Stimulated activated CD4-positive, alpha-beta T cell treated with anti-CD3 and anti-CD28 coated beads, Interleukin-4, amount 100 ng/mL, for 1 hour (primary cell): ENCODE data around the gene SFXN2.
"Not testable (repeated sequence)": the region's sequence is repeated elsewhere in the genome, so short reads cannot be mapped to it uniquely, and the experiment has no call there.

Experiments
- DNase-seq: peaks from one replicate; pipeline ENCODE4 v3.0.0-alpha.2; 2020

SFXN2 gene

DNA sequence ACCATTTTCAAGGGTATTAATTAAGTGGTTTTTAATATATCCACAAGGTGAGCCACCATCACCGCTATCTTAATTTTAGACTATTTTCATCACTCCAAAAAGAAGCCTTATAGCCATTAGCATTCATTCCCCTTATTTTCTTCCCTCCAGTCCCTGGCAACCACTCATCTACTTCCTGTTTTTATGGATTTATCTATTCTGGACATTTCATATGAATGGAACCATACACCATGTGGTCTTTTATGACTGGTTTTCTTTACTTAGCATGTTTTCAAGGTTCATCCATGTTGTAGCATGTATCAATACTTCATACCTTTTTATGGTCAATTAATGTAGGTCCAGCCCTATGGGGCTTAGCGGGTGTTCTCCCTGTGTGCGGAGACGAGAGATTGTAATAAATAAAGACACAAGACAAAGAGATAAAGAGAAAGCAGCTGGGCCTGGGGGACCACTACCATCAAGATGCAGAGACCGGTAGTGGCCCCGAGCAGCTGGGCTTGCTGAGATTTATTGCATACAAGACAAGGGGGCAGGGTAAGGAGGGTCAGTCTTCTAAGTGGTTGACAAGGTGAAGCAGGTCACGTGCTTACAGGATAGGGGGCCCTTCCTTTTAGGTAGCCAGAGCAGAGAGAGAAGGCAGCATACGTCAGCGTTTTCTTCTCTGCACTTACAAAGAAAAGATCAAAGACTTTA lies 44.0 kb downstream of the SFXN2 start:
- no peak for DNase-seq

DNA sequence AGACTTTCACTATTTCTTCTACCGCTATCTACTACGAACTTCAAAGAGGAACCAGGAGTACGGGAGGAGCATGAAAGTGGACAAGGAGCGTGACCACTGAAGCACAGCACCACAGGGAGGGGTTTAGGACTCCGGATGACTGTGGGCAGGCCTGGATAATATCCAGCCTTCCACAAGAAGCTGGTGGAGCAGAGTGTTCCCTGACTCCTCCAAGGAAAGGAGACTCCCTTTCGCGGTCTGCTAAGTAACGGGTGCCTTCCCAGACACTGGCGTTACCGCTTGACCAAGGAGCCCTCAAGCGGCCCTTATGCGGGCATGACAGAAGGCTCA lies 44.5 kb downstream of the SFXN2 start:
- DNase-seq = not testable (repeated sequence)

DNA sequence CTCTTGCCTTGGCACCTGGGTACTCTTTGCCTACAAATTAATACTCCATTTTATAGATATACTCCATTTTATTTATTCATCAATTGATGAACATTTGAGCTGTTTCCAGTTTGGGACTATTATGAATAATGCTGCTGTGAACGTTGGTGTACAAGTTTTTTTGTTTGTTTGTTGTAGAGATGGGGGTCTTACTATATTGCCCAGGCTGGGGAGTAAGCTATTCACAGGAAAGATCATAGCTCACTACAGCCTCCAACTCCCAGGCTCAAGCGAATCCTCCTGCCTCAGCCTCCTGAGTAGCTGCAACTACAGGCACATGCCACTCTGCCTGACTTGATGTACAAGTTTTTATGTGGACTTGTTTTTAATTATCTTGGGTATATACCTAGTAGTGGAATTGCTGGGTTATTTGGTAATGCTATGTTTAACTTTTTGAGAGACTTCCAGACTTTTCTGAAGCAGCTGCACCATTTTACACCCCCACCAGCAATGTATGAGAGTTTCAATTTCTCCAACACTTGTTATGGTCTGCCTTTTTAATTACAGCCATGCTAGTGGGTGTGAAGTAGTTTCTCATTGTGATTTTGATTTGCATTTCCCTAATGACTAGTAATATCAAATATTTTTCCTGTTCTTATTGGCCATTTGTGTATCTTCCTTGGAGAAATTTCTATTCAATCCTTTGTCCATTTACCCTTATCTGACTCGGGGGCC lies 45.2 kb downstream of the SFXN2 start:
- no peak for DNase-seq

DNA sequence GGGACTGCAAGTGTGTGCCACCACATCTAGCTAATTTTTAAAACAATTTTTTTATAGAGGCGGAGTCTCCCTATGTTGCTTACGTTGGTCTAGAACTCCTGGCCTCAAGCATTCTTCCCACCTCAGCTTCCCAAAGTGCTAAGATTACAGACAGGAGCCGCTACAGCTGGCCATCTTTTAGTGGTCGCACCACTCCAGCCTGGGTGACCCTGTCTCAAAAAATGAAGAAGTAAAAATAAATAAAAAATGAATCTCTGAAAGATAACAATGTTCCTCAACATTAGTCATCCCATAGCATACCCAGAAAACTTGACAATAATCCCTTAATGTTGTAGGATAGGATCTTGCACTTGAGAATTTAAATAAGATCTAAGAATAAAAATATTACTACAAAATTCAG lies 47.5 kb downstream of the SFXN2 start:
- DNase-seq = no peak

DNA sequence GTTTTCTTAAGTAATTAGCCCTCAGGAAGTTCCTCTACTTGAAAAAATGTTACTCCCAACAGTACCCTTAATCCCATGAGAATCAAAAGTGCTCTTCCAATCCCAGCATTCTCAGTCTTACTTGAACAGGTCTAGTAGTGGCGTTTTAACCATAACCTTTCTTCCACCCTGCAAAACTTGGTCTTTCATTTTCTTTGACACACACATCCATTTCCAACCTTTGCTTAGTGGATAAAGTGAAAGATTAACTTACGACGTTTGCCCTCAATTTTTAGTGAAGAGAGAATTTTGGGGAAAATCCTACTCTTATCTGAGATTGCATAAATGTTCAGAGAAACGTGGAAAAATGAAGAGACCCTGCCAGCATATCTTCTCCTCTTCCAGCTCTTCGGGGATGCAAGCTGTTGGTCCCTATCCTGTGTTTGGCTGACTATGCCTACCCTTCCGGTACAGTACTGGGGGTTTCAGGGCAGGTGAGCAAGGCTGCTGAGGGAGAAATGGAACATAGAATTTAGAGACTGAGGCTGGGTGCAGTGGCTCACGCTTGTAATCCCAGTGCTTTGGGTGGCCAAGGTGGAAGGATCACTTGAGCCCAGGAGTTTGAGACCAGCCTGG lies 48.1 kb downstream of the SFXN2 start:
- no peak for DNase-seq

DNA sequence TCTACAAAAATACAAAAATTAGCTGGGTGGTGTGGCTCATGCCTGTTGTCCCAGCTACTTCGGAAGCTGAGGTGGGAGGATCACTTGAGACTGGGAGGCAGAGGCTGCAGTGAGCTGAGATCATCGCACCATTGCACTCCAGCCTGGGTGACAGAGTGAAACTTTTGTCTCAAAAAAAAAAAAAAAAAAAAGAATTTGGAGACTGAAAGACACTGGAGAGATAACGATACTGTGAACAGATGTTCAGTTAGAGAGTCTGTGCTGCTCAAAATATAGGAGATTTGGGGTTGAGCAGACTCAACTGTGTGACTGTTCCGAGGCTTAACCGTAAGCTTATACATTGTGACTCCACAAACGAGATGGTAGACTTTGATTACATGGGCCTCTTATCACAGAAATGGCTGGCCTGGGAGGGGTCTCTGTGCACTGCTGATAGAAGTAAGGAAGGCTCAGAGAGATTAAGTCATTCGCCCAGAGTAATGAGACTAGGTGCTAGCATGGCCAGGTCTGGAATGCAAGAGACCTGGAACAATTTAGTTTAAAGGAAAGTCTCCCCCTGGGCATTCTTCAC lies 48.7 kb downstream of the SFXN2 start:
- DNase-seq = no peak

DNA sequence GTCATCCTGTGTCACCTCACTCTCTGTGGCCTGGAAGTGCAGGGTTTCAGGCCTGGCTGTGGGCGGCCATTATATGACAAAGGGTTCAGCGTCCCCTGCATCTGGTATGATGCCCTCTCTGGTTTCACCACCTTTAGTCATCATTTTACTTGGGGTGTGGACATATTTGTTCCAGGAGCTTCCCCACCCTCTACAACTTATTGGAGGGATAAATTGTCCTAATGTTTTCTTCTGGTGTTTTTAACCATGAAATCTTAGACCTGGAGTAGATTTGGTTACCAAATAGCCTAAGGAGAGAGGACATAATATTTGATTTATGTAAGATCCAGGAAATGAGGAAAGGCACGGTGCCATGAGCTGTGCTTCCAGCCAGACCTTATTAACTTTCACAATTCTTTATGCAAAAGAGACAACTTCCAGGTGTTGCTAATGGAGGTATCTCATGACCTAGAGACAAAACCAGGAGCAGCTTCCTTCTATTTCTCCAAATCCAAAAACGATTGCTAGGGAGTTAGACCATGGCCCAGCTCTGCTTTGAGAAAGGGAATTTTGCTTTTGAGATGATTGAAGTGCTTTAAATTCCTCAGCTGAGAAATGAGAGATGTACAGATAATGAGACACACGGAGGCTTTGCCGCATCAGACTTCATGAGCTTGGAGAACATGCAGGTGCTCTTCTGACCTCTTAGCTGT lies 50.2 kb downstream of the SFXN2 start:
- no peak for DNase-seq

DNA sequence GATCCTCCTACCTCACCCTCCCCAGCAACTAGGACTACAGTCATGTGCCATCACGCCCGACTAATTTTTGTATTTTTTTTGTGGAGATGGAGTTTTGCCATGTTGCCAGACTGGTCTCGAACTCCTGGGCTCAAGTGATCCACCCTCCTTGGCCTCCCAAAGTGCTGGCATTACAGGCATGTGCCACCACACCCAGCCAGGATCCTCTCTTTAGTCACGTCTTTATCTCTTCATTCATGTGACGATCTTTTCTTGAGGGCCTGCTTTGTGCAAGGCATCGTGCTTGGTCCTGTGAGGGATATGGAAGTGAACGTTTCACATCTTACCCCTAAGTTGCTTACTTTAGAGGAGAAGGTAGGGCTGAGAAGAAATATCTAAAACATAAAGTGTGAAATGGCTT lies 50.9 kb downstream of the SFXN2 start:
- DNase-seq = no peak

DNA sequence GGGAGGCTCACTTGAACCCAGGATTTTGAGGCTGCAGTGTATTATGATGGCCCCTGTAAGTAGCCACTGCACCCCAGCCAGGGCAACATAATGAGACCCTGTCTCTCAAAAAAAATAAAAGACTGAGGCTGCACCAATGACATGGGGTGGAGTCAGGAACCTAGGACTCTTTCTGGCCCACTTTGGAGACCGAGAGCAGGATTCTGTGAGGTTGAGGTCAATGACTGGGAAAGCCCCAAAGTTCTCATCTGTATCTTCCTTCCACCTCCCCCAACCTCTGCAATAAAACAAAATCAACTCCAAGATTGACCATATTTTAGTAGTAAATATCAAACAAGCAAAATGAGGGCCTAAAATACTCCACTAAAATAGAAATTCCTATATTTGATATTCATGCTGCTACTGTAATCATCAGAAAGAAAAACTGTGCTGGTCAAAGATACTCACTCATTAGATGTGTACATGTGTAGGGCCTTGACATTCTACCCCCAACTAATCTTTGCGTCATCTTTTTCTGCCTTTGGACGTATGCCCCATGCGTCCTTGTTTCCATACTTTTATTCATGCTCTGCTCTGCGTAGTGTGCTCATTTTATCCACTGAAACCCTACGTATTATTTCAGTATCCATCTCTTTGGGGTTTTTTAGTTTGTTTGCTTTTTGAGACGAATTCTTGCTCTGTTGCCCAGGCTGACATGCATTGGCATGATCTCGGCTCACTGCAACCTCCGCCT lies 53.2 kb downstream of the SFXN2 start:
- no peak for DNase-seq

DNA sequence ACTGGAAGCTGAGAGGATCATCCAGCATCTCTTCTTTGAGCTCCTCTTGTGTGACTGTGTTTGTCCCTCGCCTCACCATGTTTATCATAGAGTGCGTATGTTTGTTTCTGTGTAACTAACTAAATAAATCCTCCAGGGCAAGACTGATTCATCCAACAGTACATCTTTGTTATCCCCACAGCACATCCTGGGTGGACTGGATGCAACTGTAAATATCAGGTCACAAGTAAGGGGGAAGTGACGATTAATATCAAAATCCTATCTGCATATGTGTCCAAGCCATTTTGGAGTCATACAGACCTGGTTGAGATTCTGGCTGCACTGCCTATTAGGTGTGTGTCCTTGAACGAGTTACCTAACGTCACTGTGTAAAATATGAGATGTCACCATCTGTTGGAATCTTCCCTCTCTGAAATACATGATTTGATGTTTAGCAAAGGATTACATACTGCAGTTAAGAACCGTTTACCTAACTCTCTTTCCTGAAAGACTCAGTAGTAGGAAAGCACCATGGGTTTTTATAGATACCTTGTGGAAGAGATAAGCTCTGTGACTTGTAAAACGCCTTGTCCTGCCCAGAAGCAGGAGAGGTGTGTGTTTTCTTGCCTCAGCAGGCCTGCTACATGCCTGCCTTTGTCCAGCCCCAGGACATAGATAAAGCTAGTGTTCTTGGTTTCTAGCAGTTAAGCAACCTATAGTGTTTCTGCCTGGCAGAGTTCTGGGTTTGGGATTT lies 55.1 kb downstream of the SFXN2 start:
- no peak for DNase-seq

DNA sequence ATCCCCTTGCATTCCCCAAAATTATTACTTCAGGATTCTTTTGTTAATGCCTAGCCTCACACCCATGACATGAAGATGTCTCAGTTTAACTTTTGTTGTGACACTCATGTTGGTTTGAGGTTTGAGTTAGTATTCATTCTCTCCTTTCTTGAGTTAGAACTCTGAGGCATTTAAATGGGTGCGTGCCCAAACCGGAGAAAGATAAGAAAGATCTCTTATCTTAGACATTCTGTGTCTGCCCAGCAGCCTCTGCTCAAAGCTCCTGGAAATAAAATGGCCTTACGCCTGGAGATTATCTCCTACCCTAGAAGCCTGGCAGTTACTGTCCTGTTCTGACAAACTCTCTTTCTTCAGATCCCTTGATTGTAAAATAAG lies 55.7 kb downstream of the SFXN2 start:
- no peak for DNase-seq

DNA sequence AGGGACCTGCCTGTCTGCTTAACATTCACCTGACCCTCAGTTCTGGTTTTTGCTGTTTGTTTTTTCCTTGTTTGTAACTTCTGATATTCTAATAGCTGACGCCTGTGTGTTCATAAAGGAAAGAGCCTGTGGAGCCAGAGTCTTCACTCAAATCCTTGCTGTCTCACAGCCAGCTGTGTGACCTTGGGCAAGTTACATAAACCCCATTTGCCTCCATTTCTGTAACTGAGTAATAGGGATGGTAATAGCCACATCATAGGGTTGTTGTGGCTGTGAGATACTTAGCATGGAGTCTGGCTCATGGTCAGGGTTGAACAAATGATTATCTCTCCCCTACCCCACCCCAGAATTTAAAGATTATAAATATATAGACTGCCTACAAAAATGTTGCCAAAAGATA lies 56.4 kb downstream of the SFXN2 start:
- no peak for DNase-seq

DNA sequence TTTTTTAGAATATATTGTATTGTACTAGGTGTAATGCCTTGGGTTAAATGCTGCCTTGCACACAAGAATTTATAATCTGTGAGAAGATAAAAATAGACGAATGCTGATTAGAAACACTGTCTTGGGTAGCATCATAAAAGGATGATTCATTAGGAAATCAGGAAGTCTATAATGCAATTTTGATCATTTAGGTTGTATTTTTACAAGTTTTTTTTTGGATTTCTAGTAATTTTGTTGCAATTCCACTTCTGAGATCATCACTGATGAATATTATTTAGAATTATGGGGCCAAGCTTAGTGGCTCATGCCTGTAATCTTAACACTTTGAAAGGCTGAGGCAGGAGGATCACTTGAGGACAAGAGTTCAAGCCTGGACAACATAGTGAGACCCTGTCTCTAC lies 58.9 kb downstream of the SFXN2 start:
- no peak for DNase-seq

DNA sequence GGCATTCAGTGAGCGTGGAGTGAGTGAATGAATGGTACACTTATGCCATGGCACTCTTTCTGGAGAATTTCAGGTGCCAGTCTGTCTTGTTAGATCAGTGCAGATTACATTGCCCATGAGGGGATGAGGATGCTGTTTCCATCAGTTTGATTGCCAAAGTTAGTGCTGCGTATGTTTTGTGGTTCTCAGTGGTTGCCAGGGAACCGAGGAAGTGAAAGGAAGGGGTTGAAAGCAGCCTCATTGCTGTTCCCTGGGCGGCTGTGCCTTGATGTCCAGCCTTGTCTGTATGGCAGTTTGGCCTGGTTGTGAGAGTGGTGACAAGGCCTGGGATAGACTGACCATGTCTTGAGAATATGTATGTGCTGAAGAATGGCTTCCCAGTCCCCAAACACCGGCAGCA lies 59.5 kb downstream of the SFXN2 start:
- DNase-seq = no peak

DNA sequence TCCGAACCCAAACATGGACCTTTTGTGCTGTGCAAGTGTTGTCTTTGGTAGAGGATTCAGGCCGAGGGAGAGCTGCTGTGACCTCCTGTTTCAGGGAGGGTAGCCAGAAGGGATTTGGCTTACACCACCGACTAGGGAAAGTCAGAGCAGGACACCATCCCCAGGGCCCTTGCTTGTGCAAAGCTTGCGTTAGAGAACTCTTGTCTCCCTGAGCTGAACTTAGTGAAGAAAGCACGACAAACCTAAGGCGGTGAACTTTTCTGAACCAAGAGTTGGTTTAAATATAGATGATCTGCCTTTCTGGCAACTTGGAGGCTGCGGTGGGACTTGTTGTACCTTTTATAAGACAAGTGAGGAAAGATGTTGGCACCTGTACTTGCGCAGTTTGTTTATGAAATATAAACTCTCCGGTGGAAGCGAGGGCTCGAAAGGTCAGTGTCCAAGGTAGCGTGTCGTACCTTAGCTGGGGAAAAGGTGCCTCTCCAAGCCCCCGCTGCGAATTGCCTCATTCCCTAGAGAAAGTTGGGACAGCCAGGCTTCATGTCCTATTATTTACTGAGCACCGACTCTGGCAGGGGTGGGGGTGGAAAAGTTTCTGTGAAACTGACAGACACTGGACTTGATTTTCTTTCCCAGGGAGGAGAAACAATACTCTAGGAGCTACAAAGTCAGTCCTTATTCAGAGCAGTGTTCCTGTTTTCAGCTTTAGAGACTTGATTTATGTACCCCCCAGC lies 60.9 kb downstream of the SFXN2 start:
- DNase-seq = no peak

DNA sequence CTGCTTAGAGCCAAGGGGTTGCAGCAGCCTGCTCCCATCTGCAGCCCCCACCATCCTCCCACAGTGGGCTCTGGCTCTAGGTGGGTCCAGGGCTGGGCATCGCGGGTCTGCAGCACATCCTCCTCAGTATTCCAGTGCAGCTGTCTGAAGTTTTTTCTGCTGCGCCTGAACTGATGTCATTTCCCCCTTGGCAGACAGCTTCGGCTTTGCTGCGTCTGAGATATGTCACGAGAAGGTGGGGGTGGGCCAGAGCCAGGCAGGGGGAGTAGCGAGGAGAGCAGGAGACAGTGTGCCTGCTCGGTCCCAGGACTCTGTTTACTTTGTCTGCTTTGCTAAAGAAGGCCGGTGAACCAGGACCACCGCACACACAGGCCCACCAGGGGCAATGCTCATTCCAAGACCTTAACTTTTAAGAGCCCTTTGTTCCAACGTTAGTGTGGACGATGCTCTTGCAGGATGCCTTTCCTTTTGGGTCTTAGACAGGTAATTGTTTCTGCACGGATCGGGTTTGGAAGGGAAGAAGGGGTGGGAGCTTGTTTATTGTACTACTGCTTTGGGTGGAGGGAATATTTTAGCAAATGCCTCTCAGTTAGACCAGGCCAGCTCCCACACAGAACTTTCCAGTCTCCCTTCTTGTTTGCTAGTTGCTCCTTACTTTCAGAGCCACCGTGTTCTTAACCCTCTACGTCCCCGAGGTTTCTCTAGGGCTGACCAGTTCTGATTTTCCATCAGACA lies 61.7 kb downstream of the SFXN2 start:
- DNase-seq = peak; percentile 10

DNA sequence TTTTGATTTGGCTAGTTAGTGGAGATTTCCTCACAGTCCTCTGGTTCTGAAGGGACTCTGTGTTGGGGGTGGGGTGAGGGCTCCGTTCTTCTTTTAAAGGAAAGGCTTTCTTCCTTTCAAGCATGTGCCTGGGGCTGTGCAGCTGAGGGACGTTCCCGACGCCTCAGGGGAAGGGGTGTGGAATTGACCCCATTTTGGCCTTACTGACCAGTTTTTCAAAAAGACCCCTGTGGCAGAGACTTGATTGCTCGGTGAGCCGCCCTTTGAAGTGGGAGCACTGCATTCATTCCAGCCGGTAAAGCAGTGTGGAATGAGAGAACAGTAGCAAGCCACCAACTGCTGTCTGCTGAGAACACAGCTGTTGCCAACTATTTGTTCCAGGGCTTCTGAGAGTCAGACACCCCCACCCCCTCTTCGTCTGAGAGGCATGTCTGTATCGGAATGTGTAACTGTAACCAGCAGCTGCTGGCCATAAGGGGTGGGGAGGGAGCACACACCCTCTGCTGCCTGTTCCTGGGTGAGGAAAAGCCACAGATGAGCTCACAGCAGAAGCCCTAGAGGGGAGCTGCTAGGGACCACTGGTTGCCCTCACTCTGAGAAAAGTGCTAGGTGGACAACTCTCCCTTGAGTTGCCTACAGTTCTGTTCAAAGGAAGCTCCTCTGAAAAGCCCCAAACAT lies 62.5 kb downstream of the SFXN2 start:
- DNase-seq = no peak

DNA sequence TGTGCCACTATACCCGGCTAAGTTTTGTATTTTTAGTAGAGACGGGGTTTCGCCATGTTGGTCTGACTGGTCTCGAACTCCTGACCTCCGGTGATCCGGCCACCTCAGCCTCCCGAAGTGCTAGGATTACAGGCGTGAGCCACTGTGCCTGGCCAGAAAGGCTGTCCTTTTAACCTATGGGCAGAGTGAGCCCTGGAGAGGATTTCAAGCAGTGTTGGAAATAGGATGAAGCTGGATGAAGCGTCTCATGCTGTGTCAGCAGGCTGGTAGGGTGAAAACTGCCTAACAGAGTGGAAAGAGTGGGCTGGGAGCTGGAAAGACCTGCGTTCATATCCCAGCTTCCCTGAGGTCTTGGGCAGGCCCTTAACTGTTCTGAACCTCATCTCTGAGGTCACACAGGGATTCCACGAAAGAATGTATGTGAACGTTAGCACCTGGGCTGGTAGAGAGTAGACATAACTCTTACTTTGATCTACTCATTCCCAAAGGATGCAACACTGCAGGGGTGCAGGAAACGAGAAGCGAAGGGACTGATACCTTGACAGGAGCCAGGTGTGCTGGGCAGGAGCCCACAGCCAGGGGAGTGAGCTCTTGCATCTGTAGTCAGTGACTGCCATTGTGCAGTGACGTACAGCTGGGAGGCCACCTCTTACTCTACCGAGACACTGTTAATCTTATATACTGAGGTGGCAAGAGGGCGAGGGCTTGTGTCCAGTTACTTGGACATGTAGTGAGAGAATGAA lies 63.4 kb downstream of the SFXN2 start:
- no peak for DNase-seq

DNA sequence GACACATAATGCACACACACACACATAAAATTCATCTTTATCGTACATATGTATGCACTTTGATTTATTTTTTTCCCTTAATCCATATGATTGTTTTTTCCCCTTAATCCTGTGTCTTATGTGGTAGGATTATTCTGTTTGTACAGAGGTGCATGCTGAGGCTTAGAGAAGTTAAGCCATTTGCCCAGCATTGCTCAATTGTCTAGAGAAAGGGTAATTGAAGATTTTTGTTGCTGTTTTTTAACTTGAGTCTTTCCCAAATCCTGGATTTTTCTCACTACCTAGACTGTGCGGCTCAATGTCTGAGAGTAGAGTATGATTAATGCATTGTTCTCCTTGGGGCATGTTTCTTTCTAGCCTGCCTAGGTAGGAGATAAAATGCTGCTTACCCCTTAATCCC lies 64.3 kb downstream of the SFXN2 start:
- DNase-seq = no peak
